Dedifferentiated amniotic fluid mesenchymal stem cell (primary cell): ENCODE measurements around the gene NEBL.
"Not testable (repeated sequence)": the region's sequence is repeated elsewhere in the genome, so short reads cannot be mapped to it uniquely, and the experiment has no call there.

ENCODE experiments used
- DNase-seq: peaks from one replicate; pipeline ENCODE4 v3.0.0-alpha.2; 2016; ENCODE audit errors: extremely low spot score

The NEBL gene, protein sequence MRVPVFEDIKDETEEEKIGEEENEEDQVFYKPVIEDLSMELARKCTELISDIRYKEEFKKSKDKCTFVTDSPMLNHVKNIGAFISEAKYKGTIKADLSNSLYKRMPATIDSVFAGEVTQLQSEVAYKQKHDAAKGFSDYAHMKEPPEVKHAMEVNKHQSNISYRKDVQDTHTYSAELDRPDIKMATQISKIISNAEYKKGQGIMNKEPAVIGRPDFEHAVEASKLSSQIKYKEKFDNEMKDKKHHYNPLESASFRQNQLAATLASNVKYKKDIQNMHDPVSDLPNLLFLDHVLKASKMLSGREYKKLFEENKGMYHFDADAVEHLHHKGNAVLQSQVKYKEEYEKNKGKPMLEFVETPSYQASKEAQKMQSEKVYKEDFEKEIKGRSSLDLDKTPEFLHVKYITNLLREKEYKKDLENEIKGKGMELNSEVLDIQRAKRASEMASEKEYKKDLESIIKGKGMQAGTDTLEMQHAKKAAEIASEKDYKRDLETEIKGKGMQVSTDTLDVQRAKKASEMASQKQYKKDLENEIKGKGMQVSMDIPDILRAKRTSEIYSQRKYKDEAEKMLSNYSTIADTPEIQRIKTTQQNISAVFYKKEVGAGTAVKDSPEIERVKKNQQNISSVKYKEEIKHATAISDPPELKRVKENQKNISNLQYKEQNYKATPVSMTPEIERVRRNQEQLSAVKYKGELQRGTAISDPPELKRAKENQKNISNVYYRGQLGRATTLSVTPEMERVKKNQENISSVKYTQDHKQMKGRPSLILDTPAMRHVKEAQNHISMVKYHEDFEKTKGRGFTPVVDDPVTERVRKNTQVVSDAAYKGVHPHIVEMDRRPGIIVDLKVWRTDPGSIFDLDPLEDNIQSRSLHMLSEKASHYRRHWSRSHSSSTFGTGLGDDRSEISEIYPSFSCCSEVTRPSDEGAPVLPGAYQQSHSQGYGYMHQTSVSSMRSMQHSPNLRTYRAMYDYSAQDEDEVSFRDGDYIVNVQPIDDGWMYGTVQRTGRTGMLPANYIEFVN

GRCh38 chr10:20897146-20897825 is at the start of gene NEBL:
Gene NEBL, minus strand, starts transcription at chr10:20897311. Its CDS starts 106 bp downstream, at chr10:20897205.
- no peak for DNase-seq

DNA sequence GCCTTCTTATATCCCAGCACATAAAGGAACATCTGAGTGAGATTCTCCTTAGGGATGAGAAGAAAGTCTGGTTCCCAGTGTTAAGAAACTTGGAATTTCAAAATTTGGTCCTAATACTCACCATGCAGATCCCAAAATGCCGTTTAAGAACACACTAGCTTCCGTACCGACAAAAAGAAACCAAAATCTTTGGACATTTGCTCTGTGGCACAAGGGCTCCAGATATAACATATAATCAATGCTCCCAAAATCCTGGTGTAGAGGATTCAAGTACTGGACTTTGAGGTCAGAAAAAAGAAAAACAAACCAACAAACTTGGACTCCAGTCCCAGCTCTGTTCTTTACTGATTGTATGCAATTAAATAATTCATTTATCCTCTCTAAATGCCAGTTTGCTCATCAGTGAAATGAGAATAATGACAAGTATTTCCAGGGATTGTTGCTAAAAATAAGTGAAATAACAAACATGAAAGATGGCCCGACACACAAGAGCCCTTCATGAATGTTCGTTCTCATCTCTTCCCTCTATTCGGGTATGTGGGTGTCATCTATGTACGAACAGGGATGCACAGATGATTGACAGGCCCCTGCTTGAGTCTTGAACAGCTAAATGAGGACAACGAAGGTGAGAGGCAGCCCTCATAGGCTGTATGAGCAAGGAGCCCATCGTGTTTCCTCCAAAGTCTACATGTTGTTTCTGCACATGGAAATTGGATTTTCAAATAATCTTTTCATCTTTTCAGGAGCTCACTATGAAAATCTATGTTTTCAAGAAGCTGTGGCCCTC is 48.6 kb upstream of the NEBL start:
- DNase-seq = no peak

DNA sequence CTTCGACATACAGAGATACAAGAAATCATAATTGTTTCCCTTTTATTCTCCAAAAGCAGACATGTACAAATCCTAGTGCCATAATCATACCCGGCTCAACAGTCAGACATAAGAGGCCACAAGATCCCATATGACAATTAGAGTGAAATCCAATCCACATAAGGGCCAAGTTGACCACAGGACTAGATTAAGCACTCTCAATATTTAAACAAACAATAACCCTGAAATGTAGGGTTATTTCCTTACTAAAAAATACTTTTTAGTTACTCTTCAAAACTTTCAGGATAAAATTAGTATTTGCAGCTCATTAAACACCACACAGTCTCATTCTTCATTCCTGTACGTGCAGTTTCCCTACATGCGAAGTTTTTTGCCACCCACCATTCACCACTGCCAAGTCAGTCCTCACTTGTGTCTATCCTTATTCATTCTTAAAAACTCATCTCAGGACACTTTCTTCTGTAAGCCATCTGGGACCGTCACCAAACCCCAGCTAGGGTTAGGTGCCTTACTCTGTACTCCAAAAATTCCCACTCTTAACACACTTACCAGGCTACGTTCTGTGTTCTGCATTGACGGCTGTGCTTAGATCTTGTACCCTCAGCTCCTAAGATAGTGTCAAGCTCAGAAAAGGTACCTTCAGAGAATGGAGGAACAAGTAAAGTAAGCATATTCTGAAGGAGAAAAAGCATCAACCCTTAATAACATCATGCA is 47.8 kb upstream of the NEBL start:
- no peak for DNase-seq

- DNase-seq = not testable (repeated sequence)
Measured at GRCh38 chr10:20939414-20939813, 42.3 kb upstream of the NEBL start.

DNA sequence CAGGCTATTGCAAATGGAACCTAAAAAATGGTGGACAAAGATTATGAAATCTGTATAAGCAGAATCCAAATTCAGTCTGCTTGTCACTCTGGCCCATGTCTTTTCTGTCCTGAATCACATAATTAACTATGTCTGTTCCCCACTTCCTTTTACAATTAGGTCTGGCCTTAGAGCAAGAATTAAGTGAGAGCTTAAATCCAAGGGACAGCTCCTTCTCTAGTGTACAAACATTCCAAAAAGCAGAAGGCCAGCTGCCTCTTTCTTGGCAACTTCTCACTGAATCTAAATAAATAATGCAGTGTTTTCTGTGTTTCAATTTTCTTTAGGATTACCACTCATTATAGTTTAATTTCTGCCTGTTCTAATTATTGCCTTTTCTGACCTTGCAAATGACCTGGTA is 39.3 kb upstream of the NEBL start:
- DNase-seq = no peak

GRCh38 chr10:20935931-20936330 is 38.8 kb upstream of the NEBL start:
- no peak for DNase-seq

- DNase-seq = no peak
Measured at GRCh38 chr10:20935301-20935700, 38.2 kb upstream of the NEBL start.

- DNase-seq = no peak
Measured at GRCh38 chr10:20933705-20934104, 36.6 kb upstream of the NEBL start.

GRCh38 chr10:20932606-20933126 is 35.6 kb upstream of the NEBL start:
- DNase-seq = no peak

DNA sequence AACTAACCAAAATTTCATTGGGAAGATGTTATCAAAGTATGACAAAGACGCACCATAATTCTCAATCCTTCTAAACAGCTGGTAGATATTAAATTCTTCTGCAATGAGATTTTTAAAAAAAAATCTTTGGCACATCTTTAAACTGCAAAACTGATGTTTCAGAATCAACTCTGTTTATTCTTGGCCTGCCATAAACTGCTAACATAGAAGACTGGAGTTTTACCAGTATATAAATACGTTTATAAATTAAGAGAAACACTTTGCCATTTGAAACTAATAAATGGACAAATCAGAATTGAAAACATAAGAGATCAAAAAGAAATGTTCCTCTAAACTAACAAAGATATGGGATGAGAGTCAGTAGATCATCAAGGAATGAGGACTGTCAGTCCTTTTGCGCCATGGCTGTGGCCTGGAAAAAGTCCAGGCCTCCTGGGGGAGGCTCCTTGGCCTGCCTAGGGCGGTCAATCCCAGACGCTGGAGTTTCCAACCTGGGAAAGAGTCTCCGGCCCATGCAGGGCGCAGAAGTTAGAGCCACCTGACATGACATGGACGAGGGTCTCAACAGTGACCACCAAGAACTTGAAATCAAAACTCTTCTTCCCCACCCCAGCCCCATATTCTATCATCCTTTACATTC is 34.2 kb upstream of the NEBL start:
- no peak for DNase-seq

DNA sequence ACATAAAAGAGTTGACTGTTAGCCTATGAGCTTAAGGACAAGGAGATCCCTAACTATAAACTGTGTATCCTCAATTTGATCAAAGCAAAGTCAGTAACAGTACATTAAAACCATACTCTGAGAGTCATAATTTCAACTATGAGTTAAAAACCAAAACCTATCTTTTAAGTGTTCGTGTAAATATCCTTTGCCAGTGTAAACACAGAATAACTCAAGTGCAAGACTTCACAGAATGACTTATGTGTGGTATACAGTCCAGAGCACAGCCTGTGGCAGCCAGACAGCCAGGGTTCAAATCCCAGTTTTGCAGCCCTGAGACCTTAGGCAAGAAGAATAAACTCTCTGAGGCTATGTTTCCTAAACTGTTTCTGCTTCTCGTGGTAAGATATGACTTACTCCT is 30.3 kb upstream of the NEBL start:
- no peak for DNase-seq

GRCh38 chr10:20922451-20922850 is 25.3 kb upstream of the NEBL start:
- no peak for DNase-seq

- DNase-seq = no peak
Measured at GRCh38 chr10:20922033-20922432, 24.9 kb upstream of the NEBL start.

GRCh38 chr10:20920061-20920460 is 22.9 kb upstream of the NEBL start:
- no peak for DNase-seq

GRCh38 chr10:20919481-20919880 is 22.4 kb upstream of the NEBL start:
- DNase-seq = no peak

DNA sequence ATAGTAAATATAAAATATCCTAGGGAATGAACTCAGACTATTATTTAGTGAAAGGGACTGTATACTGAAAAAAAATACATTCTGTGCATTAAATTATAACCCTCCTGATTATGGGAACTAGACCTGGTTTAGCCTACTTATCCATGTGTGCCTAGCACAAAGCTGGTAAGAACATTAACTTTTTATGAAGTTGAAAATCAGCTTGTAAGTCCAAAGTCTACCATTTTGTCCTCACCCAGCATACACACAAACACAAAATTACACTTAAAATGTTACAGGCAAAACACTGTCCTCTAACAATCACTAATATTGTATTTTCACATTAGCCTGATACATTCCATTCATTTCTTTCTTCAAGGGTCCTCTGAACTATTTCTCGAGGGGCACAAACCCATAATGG is 19.9 kb upstream of the NEBL start:
- no peak for DNase-seq

GRCh38 chr10:20912969-20913368 is 15.9 kb upstream of the NEBL start:
- no peak for DNase-seq

DNA sequence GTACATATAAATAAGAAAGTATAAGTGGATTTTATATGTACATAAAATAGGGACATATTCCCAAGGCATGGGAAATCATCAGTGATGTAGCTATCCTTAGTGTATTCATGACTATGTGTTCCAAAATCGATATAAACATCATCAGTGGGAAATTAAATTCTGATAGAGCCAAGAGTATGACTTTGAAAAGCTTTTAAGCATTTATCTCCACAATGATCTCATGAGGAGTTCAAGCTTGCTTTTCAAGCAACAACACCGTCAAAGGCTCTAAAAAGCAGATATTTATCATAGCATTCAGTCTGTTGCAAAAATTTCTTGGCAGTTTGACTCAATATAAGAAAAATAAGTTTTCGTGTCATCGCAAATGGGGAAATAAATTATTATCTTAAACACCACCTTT is 14.5 kb upstream of the NEBL start:
- DNase-seq = no peak

DNA sequence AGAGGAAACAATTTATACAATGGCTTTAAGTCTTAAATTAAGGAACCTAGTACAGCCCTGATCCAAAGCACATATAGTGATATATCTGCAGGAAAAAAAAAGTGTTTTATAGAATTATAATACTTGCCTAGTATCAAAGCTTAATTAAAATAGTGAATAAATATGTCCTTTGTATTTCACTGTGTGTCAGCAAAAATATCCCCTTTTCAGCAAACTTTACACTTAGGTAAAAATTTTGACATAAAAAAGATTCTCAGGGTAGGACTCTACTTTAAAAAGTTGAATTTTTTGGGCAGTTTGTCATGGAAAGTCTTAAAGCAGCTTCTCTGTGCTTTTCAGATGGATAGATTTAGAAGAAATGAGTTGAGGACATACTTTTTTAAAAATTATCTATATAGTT is 12.7 kb upstream of the NEBL start:
- no peak for DNase-seq

DNA sequence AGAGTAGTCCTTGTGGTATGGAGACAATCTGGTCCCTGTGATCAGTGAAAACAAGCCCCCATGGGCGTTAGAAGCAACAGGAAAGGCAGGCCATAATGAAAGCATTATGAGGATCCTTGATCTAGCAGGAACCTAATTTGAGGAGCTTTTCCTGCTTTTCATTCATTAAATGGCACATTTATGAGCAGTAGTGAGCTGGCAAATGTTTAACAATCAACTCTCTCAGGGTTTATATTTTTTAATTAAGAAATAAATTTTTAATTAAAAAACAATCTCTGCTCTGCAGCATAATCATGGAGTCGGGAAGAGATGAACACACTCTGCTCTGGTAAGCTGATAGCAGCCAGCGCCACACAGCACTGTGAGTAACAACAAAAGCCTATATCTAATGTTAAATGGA is 11.3 kb upstream of the NEBL start:
- DNase-seq = no peak
